ENCODE data around the gene LRP2BP.

DNA sequence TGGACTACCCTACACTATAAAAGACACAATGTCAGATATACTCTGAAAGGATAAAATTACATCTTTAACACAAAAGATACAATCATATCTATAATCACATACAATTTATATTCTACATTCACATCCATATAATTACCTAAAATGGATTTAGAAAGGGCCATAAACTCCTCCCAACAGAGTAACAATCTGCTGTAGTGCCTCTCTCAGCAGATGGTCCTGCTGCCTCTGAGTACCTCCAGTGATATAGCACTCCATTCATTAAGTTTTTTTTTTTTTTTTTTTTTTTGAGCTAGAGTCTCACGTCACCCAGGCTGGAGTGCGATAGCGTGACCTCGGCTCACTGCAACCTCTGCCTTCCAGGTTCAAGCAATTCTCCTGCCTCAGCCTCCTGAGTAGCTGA lies 8.3 kb upstream of the LRP2BP start:
- TF ChIP-seq RFX5 (IDR thresholded peaks at IDR 0.05; ENCODE audit: low read depth, low read length) (no peak), RAD21 (IDR thresholded peaks at IDR 0.05; ENCODE audit: low read length) (no peak)

Data from IMR-90 (cell line).